SK-N-SH (cell line): ENCODE data around the gene MYLK. TPM values are rescaled to one million over a fixed set of nuclear protein-coding genes. Genes with fewer than 3 reads are reported as not detected.

Experiments used
- CTCF ChIA-PET: fragments of 300-600, 350-600 bp; formaldehyde crosslinking; extraction: SDS; loops from one replicate; lab custom pipeline; 2021; lab: Yijun Ruan, JAX
- POLR2A ChIA-PET: fragments of 350-600 bp; sonication (Branson Sonifier 250); formaldehyde crosslinking; extraction: SDS; loops from one replicate; lab custom pipeline; 2020; ENCODE audit warnings: antibody characterized with exemption, inconsistent platforms; lab: Yijun Ruan, JAX
- DNase-seq: peaks from one replicate; pipeline ENCODE4 v3.0.0; 2012
- H2AFZ ChIP-seq: fragments of 200-600 bp; sonication (generic); 2 replicates; pipeline ENCODE4 v1.8.1; 2016; ENCODE audit warnings: antibody characterized with exemption, mild to moderate bottlenecking, low read depth
- H3F3A ChIP-seq: fragments of 200-600 bp; sonication (generic); replicated peaks from 2 replicates; pipeline ENCODE3; 2016; ENCODE audit warnings: antibody characterized with exemption, mild to moderate bottlenecking; ENCODE audit not compliant: insufficient read depth
- H3K27ac ChIP-seq, 2 experiments: fragments of 200-500 bp in 1 of 2; fragments of 200-600 bp in 1 of 2; sonication (Bioruptor generic) in 1 of 2; sonication (generic), shearing (Covaris generic) in 1 of 2; 2 replicates each; pipeline versions ENCODE4 v1.5.1 to v1.6.1; 2014 to 2016; ENCODE audit warnings: low read depth in 2 of 2, inconsistent platforms in 1 of 2, low read length in 1 of 2, mild to moderate bottlenecking in 1 of 2, mixed read lengths in 1 of 2
- H3K27me3 ChIP-seq: fragments of 200-600 bp; sonication (generic), shearing (Covaris generic); 2 replicates; pipeline ENCODE4 v1.6.1; 2016; ENCODE audit warnings: mixed run types; ENCODE audit not compliant: insufficient read depth
- H3K36me3 ChIP-seq, 2 experiments: fragments of 200-500 bp in 1 of 2; fragments of 200-600 bp in 1 of 2; sonication (Bioruptor generic) in 1 of 2; sonication (generic) in 1 of 2; replicated peaks in 1 of 2; 2 replicates each; pipeline versions ENCODE3 to v1.5.1; 2014 to 2016; ENCODE audit warnings: low read length in 1 of 2, mild to moderate bottlenecking in 1 of 2; ENCODE audit not compliant: insufficient read depth in 2 of 2, control insufficient read depth in 1 of 2
- H3K4me1 ChIP-seq, 2 experiments: fragments of 200-500 bp in 1 of 2; fragments of 200-600 bp in 1 of 2; sonication (Bioruptor generic) in 1 of 2; sonication (generic), shearing (Covaris generic) in 1 of 2; 2 replicates each; pipeline versions ENCODE4 v1.5.1 to v1.6.1; 2014 to 2016; ENCODE audit warnings: low read depth in 1 of 2, low read length in 1 of 2, mixed run types in 1 of 2; ENCODE audit not compliant: insufficient read depth in 2 of 2, control insufficient read depth in 1 of 2
- H3K4me2 ChIP-seq: fragments of 200-600 bp; sonication (generic), shearing (Covaris generic); 2 replicates; pipeline ENCODE4 v1.6.1; 2017; ENCODE audit warnings: mixed run types
- H3K4me3 ChIP-seq, 2 experiments: fragments of 200-500 bp in 1 of 2; fragments of 200-600 bp in 1 of 2; sonication (Bioruptor generic) in 1 of 2; sonication (generic), shearing (Covaris generic) in 1 of 2; 2 replicates each; pipeline versions ENCODE4 v1.5.1 to v1.8.1; 2014 to 2016; ENCODE audit warnings: low read depth in 2 of 2, inconsistent platforms in 1 of 2, low read length in 1 of 2, mild to moderate bottlenecking in 1 of 2, mixed read lengths in 1 of 2, moderate library complexity in 1 of 2
- H3K79me2 ChIP-seq: fragments of 200-600 bp; sonication (generic); 2 replicates; pipeline ENCODE4 v1.8.1; 2017; ENCODE audit warnings: mild to moderate bottlenecking; ENCODE audit not compliant: insufficient read depth
- H3K9ac ChIP-seq: fragments of 200-600 bp; sonication (generic); 2 replicates; pipeline ENCODE4 v1.6.1; 2017; ENCODE audit warnings: mixed run types
- H3K9me2 ChIP-seq: fragments of 200-600 bp; sonication (generic); 2 replicates; pipeline ENCODE4 v1.6.1; 2017; ENCODE audit warnings: mixed run types
- H3K9me3 ChIP-seq: fragments of 200-600 bp; sonication (generic); 2 replicates; pipeline ENCODE4 v1.6.1; 2017; ENCODE audit warnings: mixed run types, mild to moderate bottlenecking, moderate library complexity
- H4K20me1 ChIP-seq: fragments of 200-600 bp; sonication (generic); 2 replicates; pipeline ENCODE4 v1.6.1; 2017; ENCODE audit warnings: mild to moderate bottlenecking, mixed run types; ENCODE audit not compliant: insufficient read depth
- ELF1 ChIP-seq: IDR thresholded peaks from 2 replicates; pipeline ENCODE4 v1.4.0; 2012
- EZH2phosphoT487 ChIP-seq: fragments of 200-600 bp; sonication (generic); IDR thresholded peaks from 2 replicates; pipeline ENCODE4 v1.6.1; 2017; ENCODE audit warnings: low read depth, mixed run types, mild to moderate bottlenecking, antibody characterized with exemption, moderate library complexity, borderline replicate concordance
- FOXM1 ChIP-seq: IDR thresholded peaks from 2 replicates; pipeline ENCODE4 v1.4.0; 2012; ENCODE audit warnings: low read depth, mild to moderate bottlenecking
- GABPA ChIP-seq: IDR thresholded peaks from 2 replicates; pipeline ENCODE4 v1.4.0; 2012; ENCODE audit warnings: low read depth, mild to moderate bottlenecking
- GATA2 ChIP-seq: sonication (generic); formaldehyde crosslinking; IDR thresholded peaks from 2 replicates; pipeline ENCODE4 v1.5.0; 2020; ENCODE audit warnings: mild to moderate bottlenecking, missing genetic modification reagents
- IRF3 ChIP-seq: fragments of 150-350 bp; IDR thresholded peaks from 2 replicates; pipeline ENCODE4 v1.6.1; 2016; ENCODE audit warnings: mild to moderate bottlenecking, low read depth, low read length
- MXI1 ChIP-seq: IDR thresholded peaks from 2 replicates; pipeline ENCODE4 v1.6.1; 2012; ENCODE audit warnings: mild to moderate bottlenecking, low read depth, low read length, improper control_type of control experiment
- NFIC ChIP-seq: IDR thresholded peaks from 2 replicates; pipeline ENCODE4 v1.4.0; 2012; ENCODE audit warnings: borderline replicate concordance
- RAD21 ChIP-seq: IDR thresholded peaks from 2 replicates; pipeline ENCODE4 v1.6.1; 2012; ENCODE audit warnings: mild to moderate bottlenecking, low read length
- REST ChIP-seq: IDR thresholded peaks from 2 replicates; pipeline ENCODE4 v1.6.1; 2012; ENCODE audit warnings: mild to moderate bottlenecking, low read depth, low read length, moderate library complexity
- RXRA ChIP-seq: IDR thresholded peaks from 2 replicates; pipeline ENCODE4 v1.4.0; 2012; ENCODE audit warnings: low read depth, mild to moderate bottlenecking, borderline replicate concordance
- TCF12 ChIP-seq: IDR thresholded peaks from 2 replicates; pipeline ENCODE4 v1.4.0; 2012
- YY1 ChIP-seq: IDR thresholded peaks from 2 replicates; pipeline ENCODE4 v1.4.0; 2012; ENCODE audit warnings: low read depth, mild to moderate bottlenecking
- WGBS: methylation state at CpG from one replicate; pipeline ENCODE4 v1.1.6; 2017; ENCODE audit warnings: low lambda C conversion rate; 5-methylcytosine and 5-hydroxymethylcytosine counted together
- polyA plus RNA-seq, 3 experiments: library from polyadenylated mRNA; depleted of rRNA; stranded (reverse); fragments of >200 nt; gene quantifications; 2 replicates each; pipeline ENCODE4 v1.2.3, GENCODE V29; 2012

The MYLK gene
- polyA plus RNA-seq, 1 of the 3 experiments (the other 2 are of a cell fraction) = 272 TPM

- POLR2A ChIA-PET = no interaction called here
- no peak overlapping the region for H3K4me3 ChIP-seq
- no peak for TF ChIP-seq MXI1
- no peak overlapping the region for H3K27ac ChIP-seq
- H3F3A ChIP-seq = peaks cover 57% of the 10 kb centered on the region
- DNase-seq = no peak
- H3K4me1 ChIP-seq = no peaks in the 10 kb centered on the region; a peak in 1 of 4 replicates
- no peak overlapping the region for H3K4me2 ChIP-seq
- H3K36me3 ChIP-seq = peaks cover 21 to 84% of the 10 kb centered on the region in 2 experiments
- H3K9me2 ChIP-seq = no peaks in the 10 kb centered on the region
- CTCF ChIA-PET = interaction anchor here (0.7 kb wide), 1 partner anchor 16 kb away, joined by 3 read pairs; no protein-coding TSS in a partner anchor
- H3K9me3 ChIP-seq = peaks cover 32% of the 10 kb centered on the region
- H3K9ac ChIP-seq = no peak overlapping the region
- H3K27me3 ChIP-seq = no peaks in the 10 kb centered on the region
- peaks cover 89% of the 10 kb centered on the region for H3K79me2 ChIP-seq
- no peak overlapping the region for H2AFZ ChIP-seq
- no peaks in the 10 kb centered on the region for H4K20me1 ChIP-seq
Measured at GRCh38 chr3:123843668-123844067, 40.5 kb downstream of the MYLK start.

- Histone ChIP-seq H3K27ac (no peak overlapping the region), H3K27me3 (no peaks in the 10 kb centered on the region), H3K9ac (no peak overlapping the region), H3K79me2 (peaks cover 89% of the 10 kb centered on the region), H4K20me1 (no peaks in the 10 kb centered on the region), H3K4me1 (no peaks in the 10 kb centered on the region; a peak in 1 of 4 replicates), H2AFZ (no peak overlapping the region), H3K36me3 (peaks cover 25 to 84% of the 10 kb centered on the region in 2 experiments), H3K9me2 (no peaks in the 10 kb centered on the region), H3K9me3 (peaks cover 29% of the 10 kb centered on the region), H3K4me2 (no peak overlapping the region), H3F3A (peaks cover 58% of the 10 kb centered on the region), H3K4me3 (no peak overlapping the region)
- ChIA-PET POLR2A (no interaction called here), CTCF (no interaction called here)
- TF ChIP-seq YY1 (no peak), REST (no peak)
- 75% methylated on average over 4 of the region's 4 CpGs for WGBS
- no peak for DNase-seq
Measured at GRCh38 chr3:123842711-123843110, 41.4 kb downstream of the MYLK start.

GRCh38 chr3:123841476-123842238, 42.5 kb downstream of the MYLK start:
- no peak overlapping the region for H3K9ac ChIP-seq
- no peaks in the 10 kb centered on the region for H3K9me2 ChIP-seq
- H3K79me2 ChIP-seq = peaks cover 93% of the 10 kb centered on the region
- no peaks in the 10 kb centered on the region for H3K27me3 ChIP-seq
- no peak overlapping the region for H3K27ac ChIP-seq
- no peaks in the 10 kb centered on the region; a peak in 1 of 4 replicates for H3K4me1 ChIP-seq
- no peak for TF ChIP-seq TCF12
- TF ChIP-seq ELF1 = no peak
- TF ChIP-seq RXRA = no peak
- no peak for TF ChIP-seq FOXM1
- TF ChIP-seq EZH2phosphoT487 = no peak
- TF ChIP-seq RAD21 = no peak
- TF ChIP-seq GABPA = no peak
- no peak for TF ChIP-seq IRF3
- TF ChIP-seq NFIC = no peak
- TF ChIP-seq GATA2 (CRISPR knock-in tag) = no peak
- TF ChIP-seq, all 33 proteins: peak for 0
- no peak overlapping the region for H3K4me2 ChIP-seq
- ChIA-PET CTCF (interaction anchor here (0.6 to 0.7 kb wide), 3 partner anchors 13 to 1536 kb away, joined by 3 read pairs; no protein-coding TSS in a partner anchor), POLR2A (no interaction called here)
- no peak for DNase-seq
- WGBS = 70% methylated on average over 1 of the region's 1 CpG
- no peaks in the 10 kb centered on the region for H4K20me1 ChIP-seq
- H3K9me3 ChIP-seq = peaks cover 21% of the 10 kb centered on the region
- H2AFZ ChIP-seq = no peak overlapping the region
- no peak overlapping the region for H3K4me3 ChIP-seq
- H3F3A ChIP-seq = peaks cover 55% of the 10 kb centered on the region
- peaks cover 23 to 85% of the 10 kb centered on the region in 2 experiments for H3K36me3 ChIP-seq
